Mesendoderm (in vitro differentiated cells): ENCODE data around the gene HDAC8.

ENCODE experiments used
- DNase-seq: peaks from one replicate; pipeline ENCODE4 v3.0.0; 2013
- H2AK5ac ChIP-seq: 2 replicates; pipeline ENCODE4 v1.6.1; 2013; ENCODE audit warnings: low read length, inconsistent platforms
- H2BK120ac ChIP-seq: 2 replicates; pipeline ENCODE4 v1.6.1; 2013; ENCODE audit warnings: low read depth, mild to moderate bottlenecking, low read length, moderate library complexity, mixed read lengths
- H2BK15ac ChIP-seq: replicated peaks from 2 replicates; pipeline ENCODE4 v1.6.1; 2013; ENCODE audit warnings: low read depth, mild to moderate bottlenecking, moderate library complexity
- H2BK5ac ChIP-seq: 2 replicates; pipeline ENCODE4 v1.6.1; 2013; ENCODE audit warnings: low read length, inconsistent platforms
- H3K18ac ChIP-seq: 2 replicates; pipeline ENCODE4 v1.6.1; 2013; ENCODE audit warnings: mild to moderate bottlenecking, low read length, mixed read lengths
- H3K23ac ChIP-seq: one replicate; pipeline ENCODE4 v1.6.1; 2013; ENCODE audit warnings: low read length
- H3K27ac ChIP-seq: 2 replicates; pipeline ENCODE4 v1.5.1; 2013; ENCODE audit warnings: low read depth, mild to moderate bottlenecking, inconsistent platforms, low read length, moderate library complexity
- H3K27me3 ChIP-seq: 2 replicates; pipeline ENCODE4 v1.6.1; 2013; ENCODE audit warnings: low read length, control low read depth, mild to moderate bottlenecking, inconsistent platforms; ENCODE audit not compliant: insufficient read depth, poor library complexity
- H3K36me3 ChIP-seq: 2 replicates; pipeline ENCODE4 v1.6.1; 2013; ENCODE audit warnings: low read length, inconsistent platforms; ENCODE audit not compliant: control insufficient read depth, insufficient read depth
- H3K4ac ChIP-seq: one replicate; pipeline ENCODE4 v1.6.1; 2013; ENCODE audit warnings: low read depth, mild to moderate bottlenecking, low read length, moderate library complexity
- H3K4me1 ChIP-seq: 2 replicates; pipeline ENCODE4 v1.6.1; 2013; ENCODE audit warnings: low read depth, low read length, inconsistent platforms; ENCODE audit not compliant: control insufficient read depth
- H3K4me2 ChIP-seq: 2 replicates; pipeline ENCODE4 v1.6.1; 2013; ENCODE audit warnings: low read length
- H3K4me3 ChIP-seq: 2 replicates; pipeline ENCODE4 v1.5.1; 2013; ENCODE audit warnings: mild to moderate bottlenecking, low read length
- H3K56ac ChIP-seq: one replicate; pipeline ENCODE4 v1.6.1; 2013; ENCODE audit warnings: low read length
- H3K79me1 ChIP-seq: 2 replicates; pipeline ENCODE4 v1.6.1; 2013; ENCODE audit warnings: low read length, inconsistent platforms
- H3K79me2 ChIP-seq: 2 replicates; pipeline ENCODE4 v1.6.1; 2013; ENCODE audit warnings: mild to moderate bottlenecking, low read length; ENCODE audit not compliant: control insufficient read depth, insufficient read depth
- H3K9ac ChIP-seq: 2 replicates; pipeline ENCODE4 v1.6.1; 2013; ENCODE audit warnings: low read length, inconsistent platforms
- H4K5ac ChIP-seq: one replicate; pipeline ENCODE4 v1.6.1; 2013; ENCODE audit warnings: low read length
- H4K8ac ChIP-seq: one replicate; pipeline ENCODE4 v1.6.1; 2013; ENCODE audit warnings: low read depth, mild to moderate bottlenecking, control low read depth, low read length, moderate library complexity
- WGBS: extraction: QIAGEN DNeasy Blood & Tissue Kit; methylation state at CpG from one replicate; pipeline ENCODE4 v1.1.7; 2013; ENCODE audit warnings: low lambda C conversion rate, missing lambda C conversion rate; ENCODE audit not compliant: insufficient coverage; ENCODE audit errors: extremely low coverage; 5-methylcytosine and 5-hydroxymethylcytosine counted together

The HDAC8 gene

DNA sequence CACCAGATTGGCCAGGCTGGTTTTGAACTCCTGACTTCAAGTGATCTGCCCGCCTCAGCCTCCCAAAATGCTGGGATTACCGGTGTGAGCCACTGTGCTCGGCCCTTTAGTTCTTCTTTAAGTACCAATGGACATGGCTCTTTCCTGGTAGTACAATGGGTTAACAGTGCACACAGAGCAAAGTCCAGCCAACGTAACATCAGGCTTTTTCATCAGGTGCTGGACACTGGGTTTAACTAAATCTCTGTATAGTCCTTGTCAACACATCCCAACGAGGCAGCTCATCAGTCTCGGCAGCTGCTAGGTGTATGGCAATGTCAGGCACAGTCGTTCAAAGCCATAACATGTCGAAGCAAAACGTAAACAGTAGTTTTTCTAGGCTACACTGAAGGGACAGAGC is 93.8 kb downstream of the HDAC8 start:
- Histone ChIP-seq H3K27ac (no peak overlapping the region), H3K36me3 (no peaks in the 10 kb centered on the region), H2BK120ac (no peak overlapping the region), H3K4me1 (no peaks in the 10 kb centered on the region), H3K27me3 (no peaks in the 10 kb centered on the region), H4K8ac (no peak overlapping the region), H3K4ac (no peak overlapping the region), H3K4me2 (no peak overlapping the region), H3K23ac (no peak overlapping the region), H2BK5ac (no peak overlapping the region), H4K5ac (no peak overlapping the region), H3K56ac (no peak overlapping the region), H3K79me2 (no peaks in the 10 kb centered on the region), H3K4me3 (no peak overlapping the region), H2AK5ac (no peak overlapping the region), H3K9ac (no peak overlapping the region), H3K18ac (no peak overlapping the region), H3K79me1 (no peaks in the 10 kb centered on the region), H2BK15ac (no peak overlapping the region)
- DNase-seq = no peak
- no CpG with 5 or more reads among the region's 9 CpGs for WGBS

DNA sequence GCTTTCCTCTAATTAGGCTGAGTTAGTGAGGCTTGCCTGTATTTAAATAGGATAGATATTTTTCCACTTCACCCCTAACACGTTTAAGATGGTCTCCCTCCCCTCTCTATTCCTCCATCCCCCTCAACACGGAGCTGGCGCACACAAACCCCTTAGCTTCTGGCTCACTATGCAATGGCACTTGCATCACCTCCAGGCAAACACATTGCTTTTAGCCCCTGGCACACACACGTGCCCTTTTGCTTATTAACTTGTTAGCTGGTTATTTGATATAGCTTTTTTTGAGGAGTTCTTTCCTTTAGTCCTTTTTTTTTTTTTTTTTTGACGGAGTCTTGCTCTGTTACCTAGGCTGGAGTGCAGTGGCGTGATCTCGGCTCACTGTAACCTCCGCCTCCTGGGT is 94.3 kb downstream of the HDAC8 start:
- H3K4ac ChIP-seq = no peak overlapping the region
- H4K8ac ChIP-seq = no peak overlapping the region
- H2BK5ac ChIP-seq = no peak overlapping the region
- no peak overlapping the region for H3K56ac ChIP-seq
- no peak overlapping the region for H3K27ac ChIP-seq
- H3K4me3 ChIP-seq = no peak overlapping the region
- no peaks in the 10 kb centered on the region for H3K4me1 ChIP-seq
- no peaks in the 10 kb centered on the region for H3K27me3 ChIP-seq
- no peak overlapping the region for H2AK5ac ChIP-seq
- H4K5ac ChIP-seq = no peak overlapping the region
- no peak overlapping the region for H3K4me2 ChIP-seq
- no CpG with 5 or more reads among the region's 8 CpGs for WGBS
- no peak overlapping the region for H3K23ac ChIP-seq
- no peak overlapping the region for H3K18ac ChIP-seq
- H2BK15ac ChIP-seq = no peak overlapping the region
- H3K79me2 ChIP-seq = no peaks in the 10 kb centered on the region
- no peaks in the 10 kb centered on the region for H3K36me3 ChIP-seq
- H2BK120ac ChIP-seq = no peak overlapping the region
- H3K79me1 ChIP-seq = no peaks in the 10 kb centered on the region
- H3K9ac ChIP-seq = no peak overlapping the region
- no peak for DNase-seq

DNA sequence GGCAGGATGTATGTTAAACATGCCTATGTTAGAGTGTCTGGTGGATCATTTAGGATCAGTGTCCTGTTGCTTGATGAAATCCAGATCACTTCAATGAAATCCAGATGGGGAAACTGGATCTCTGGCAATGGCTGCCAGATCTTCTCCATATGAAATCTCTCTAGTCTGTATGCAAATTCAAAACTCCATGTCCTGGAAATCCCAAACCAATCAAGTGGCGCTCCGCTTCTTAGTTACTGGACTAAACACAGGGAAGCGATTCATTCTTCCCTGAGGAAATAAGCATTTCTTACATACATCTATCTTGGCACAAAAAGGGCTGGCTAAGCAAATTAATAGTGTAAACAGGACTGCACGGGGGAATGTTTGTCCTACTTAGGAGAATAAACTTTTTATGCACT is 94.9 kb downstream of the HDAC8 start:
- H3K4me2 ChIP-seq = no peak overlapping the region

DNA sequence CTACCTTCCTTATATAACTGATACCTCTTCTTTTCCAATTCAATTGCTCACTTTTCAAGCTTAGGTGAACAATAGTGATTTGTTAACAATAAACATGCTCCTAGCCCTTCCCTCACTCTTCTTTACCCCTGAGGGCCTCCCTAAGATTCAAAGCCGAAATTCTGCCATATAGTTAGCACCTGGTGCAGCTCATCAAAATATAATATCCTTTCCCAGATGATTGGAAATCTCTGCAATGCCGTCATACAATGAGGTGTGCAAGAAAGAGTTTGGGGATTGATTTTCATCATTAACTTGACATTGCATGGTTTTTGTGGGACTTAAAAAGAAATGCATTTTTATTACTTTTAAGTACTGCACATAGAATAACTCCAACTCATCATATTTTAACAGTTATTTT is 95.3 kb downstream of the HDAC8 start:
- whole genome bisulfite sequencing = no CpG with 5 or more reads among the region's 2 CpGs
- no peak overlapping the region for H3K23ac ChIP-seq
- H3K27ac ChIP-seq = no peak overlapping the region

More for the DNA sequence above, 94.9 kb downstream of the HDAC8 start:
- Histone ChIP-seq H3K4me3 (no peak overlapping the region), H3K27me3 (no peaks in the 10 kb centered on the region), H3K4me1 (no peaks in the 10 kb centered on the region), H3K9ac (no peak overlapping the region), H2BK15ac (no peak overlapping the region), H4K8ac (no peak overlapping the region), H3K27ac (no peak overlapping the region), H2AK5ac (no peak overlapping the region), H3K23ac (no peak overlapping the region), H2BK5ac (no peak overlapping the region), H3K79me2 (no peaks in the 10 kb centered on the region), H3K79me1 (no peaks in the 10 kb centered on the region), H4K5ac (no peak overlapping the region), H3K4ac (no peak overlapping the region), H3K18ac (no peak overlapping the region), H3K36me3 (no peaks in the 10 kb centered on the region), H2BK120ac (no peak overlapping the region), H3K56ac (no peak overlapping the region)
- WGBS = no CpG with 5 or more reads among the region's 4 CpGs
- no peak for DNase-seq

DNA sequence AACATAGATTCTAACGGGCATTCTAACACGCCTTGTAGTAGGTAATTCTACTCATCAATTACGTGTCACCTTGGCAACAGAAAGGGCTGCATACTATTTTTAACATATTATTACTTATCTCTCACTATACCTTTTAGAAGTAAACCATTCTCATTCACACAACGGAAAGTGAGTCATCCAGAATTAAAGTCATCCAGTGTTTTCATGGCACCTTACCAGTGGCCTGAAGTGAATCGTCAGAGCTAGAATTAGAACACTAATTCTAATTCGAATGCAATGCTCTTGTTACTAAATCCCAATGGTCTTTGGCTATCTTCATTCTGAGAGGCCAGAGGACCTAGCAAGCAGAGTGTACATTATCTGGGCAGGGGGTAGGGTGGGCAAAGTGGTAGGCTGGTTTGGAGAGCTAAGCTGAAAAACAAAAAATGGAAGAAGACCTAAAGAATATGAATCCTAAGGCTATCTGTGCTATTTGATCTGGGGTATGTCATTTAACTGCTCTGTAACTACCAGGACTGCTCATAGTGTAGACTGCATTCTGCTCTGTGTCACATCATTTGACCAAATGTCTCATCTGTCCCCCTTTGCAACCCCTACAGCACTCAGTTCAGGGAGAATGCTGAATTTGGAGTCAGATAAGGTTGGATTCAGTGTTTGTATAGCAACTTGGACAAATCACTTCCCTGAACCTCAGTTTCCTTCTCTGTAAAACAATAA is 96.5 kb downstream of the HDAC8 start:
- no peak overlapping the region for H2AK5ac ChIP-seq
- no peaks in the 10 kb centered on the region for H3K36me3 ChIP-seq
- H2BK120ac ChIP-seq = no peak overlapping the region
- H3K56ac ChIP-seq = no peak overlapping the region
- no CpG with 5 or more reads among the region's 6 CpGs for WGBS
- no peak overlapping the region for H3K4me3 ChIP-seq
- no peaks in the 10 kb centered on the region for H3K79me1 ChIP-seq
- no peaks in the 10 kb centered on the region for H3K79me2 ChIP-seq
- H2BK15ac ChIP-seq = no peak overlapping the region
- no peak overlapping the region for H4K8ac ChIP-seq
- no peak overlapping the region for H3K4ac ChIP-seq
- no peak overlapping the region for H2BK5ac ChIP-seq
- H3K4me2 ChIP-seq = no peak overlapping the region
- no peak overlapping the region for H3K18ac ChIP-seq
- H3K27ac ChIP-seq = no peak overlapping the region
- H3K4me1 ChIP-seq = no peaks in the 10 kb centered on the region
- H3K9ac ChIP-seq = no peak overlapping the region
- no peak for DNase-seq
- H4K5ac ChIP-seq = no peak overlapping the region
- H3K23ac ChIP-seq = no peak overlapping the region
- H3K27me3 ChIP-seq = no peaks in the 10 kb centered on the region

More for the DNA sequence above, 95.3 kb downstream of the HDAC8 start:
- Histone ChIP-seq H3K18ac (no peak overlapping the region), H3K4me1 (no peaks in the 10 kb centered on the region), H2AK5ac (no peak overlapping the region), H2BK15ac (no peak overlapping the region), H3K4me3 (no peak overlapping the region), H3K4ac (no peak overlapping the region), H3K79me1 (no peaks in the 10 kb centered on the region), H3K4me2 (no peak overlapping the region), H3K79me2 (no peaks in the 10 kb centered on the region), H4K8ac (no peak overlapping the region), H4K5ac (no peak overlapping the region), H3K9ac (no peak overlapping the region), H2BK120ac (no peak overlapping the region), H2BK5ac (no peak overlapping the region), H3K27me3 (no peaks in the 10 kb centered on the region), H3K36me3 (no peaks in the 10 kb centered on the region), H3K56ac (no peak overlapping the region)
- DNase-seq = no peak

DNA sequence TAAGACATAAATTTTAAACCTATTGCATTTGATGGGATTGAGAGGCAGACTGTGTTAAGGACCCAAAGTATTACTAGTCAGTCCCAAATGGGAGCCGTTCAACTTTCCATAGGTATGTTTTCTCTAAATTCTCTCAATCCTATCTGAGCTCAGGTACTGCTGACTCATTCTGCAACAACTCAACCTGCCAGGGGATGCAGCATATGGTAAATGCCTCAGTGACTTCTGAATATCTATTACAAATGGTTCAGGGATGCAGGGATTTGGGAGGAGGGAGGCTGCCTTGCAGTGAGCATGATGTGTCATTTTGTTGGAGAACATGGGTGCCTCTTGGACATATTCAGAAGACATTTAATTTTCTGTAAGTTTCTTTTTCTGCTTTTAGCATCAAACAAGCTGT is 97.3 kb downstream of the HDAC8 start:
- Histone ChIP-seq H3K23ac (no peak overlapping the region), H3K4me3 (no peak overlapping the region), H3K56ac (no peak overlapping the region), H4K5ac (no peak overlapping the region), H3K36me3 (no peaks in the 10 kb centered on the region), H3K27ac (no peak overlapping the region), H3K4ac (no peak overlapping the region), H3K79me2 (no peaks in the 10 kb centered on the region), H2AK5ac (no peak overlapping the region), H3K4me1 (no peaks in the 10 kb centered on the region), H3K9ac (no peak overlapping the region), H4K8ac (no peak overlapping the region), H3K27me3 (no peaks in the 10 kb centered on the region), H3K79me1 (no peaks in the 10 kb centered on the region), H3K18ac (no peak overlapping the region), H2BK15ac (no peak overlapping the region), H2BK120ac (no peak overlapping the region), H2BK5ac (no peak overlapping the region), H3K4me2 (no peak overlapping the region)
- peak; percentile 76 for DNase-seq
- WGBS = no CpG with 5 or more reads among the region's 1 CpG
